CD1c-positive myeloid dendritic cell (primary cell): ENCODE data around the gene BEST2.
"Not testable (repeated sequence)": the region's sequence is repeated elsewhere in the genome, so short reads cannot be mapped to it uniquely, and the experiment has no call there.

Experiments
- DNase-seq: peaks from one replicate; pipeline ENCODE4 v3.0.0-alpha.2; 2016; ENCODE audit errors: extremely low spot score

Gene BEST2

DNA sequence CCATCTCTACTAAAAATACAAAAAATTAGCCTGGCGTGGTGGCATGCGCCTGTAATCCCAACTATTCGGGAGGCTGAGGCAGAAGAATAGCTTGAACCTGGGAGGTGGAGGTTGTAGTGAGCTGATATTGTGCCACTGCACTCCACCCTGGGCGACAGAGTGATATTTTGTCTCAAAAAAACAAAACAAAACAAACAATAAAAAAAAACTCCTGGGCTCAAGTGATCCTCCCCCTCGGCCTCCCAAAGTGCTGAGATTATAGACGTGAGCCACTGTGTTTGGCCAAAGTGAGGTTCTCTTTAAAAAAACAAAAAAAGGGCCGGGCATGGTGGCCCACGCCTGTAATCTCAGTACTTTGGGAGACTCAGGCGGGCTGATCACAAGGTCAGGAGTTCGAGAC is 35.9 kb downstream of the BEST2 start:
- DNase-seq: no peak

DNA sequence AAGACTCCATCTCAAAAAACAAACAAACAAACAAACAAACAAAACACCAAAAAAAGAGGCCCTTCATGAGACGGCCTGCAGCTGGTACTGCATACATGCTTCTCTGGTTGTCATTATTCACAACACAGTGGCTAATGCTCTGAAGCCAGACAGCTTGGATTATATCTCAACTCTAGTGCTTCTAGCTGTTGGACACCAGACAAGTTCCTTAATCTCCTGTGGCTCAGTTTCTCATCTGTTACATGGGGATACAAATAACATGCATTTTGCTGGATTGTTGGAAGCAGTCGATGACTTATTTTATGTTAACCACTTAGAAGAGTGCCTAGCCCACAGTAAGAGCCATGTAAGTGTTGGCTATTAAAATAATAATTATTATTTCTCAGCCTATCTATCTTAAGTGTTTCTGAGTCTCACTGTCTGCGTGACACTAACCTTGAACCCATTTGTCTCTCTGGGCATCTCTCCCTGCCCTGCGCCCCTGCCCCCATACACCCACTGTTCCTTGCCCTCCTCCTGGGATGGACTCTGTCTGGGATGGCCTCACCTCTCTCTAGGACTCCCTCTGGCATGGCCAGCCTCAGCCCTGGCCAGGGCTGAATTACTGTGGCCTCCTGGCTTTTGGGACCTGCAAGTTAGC is 36.6 kb downstream of the BEST2 start:
- peak; percentile 21 for DNase-seq

GRCh38 chr19:12788682-12789097 is 37.1 kb downstream of the BEST2 start:
- DNase-seq: peak; percentile 84

DNA sequence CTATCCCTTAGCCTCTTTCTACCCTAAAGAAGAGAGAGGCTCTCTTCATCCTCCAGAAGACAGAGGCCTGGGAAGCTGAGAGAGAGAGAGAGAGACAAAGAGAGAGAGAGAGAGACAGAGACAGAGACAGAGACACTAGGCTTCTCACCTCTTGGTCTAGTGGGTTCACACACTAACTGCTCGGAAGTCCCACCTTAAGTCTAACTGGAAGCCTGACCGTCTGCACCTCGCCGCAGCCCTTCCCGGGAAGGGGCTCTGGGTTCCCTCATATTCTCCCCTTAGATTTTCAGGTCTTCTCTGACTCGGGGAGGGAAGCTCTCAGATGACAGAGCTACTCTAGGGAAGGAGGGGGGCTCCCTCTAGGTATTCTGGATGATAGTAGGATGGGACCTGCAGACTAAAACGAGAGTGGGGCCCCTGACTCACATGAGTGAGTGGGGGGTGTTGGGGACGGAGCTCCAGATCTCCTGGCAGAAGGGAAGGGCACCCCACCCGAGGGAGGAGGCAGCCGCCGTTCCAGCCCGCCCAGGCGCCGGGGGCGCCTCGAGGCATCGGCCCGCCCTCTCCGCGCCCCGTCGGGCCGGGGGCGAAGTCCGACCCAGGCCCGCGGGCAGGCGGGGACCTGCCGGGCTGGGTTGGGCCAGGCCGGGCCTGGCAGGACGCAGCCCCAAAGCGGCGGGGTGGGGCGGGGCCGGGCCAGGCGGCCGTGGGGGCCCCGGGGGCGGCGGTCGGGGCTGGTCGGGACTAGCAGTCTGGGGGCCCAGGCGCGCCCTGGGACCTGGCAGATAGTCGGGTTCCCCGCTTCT is 37.7 kb downstream of the BEST2 start:
- DNase-seq: no peak

- DNase-seq: peak; percentile 99
Measured at GRCh38 chr19:12789904-12790619, 38.5 kb downstream of the BEST2 start.

DNA sequence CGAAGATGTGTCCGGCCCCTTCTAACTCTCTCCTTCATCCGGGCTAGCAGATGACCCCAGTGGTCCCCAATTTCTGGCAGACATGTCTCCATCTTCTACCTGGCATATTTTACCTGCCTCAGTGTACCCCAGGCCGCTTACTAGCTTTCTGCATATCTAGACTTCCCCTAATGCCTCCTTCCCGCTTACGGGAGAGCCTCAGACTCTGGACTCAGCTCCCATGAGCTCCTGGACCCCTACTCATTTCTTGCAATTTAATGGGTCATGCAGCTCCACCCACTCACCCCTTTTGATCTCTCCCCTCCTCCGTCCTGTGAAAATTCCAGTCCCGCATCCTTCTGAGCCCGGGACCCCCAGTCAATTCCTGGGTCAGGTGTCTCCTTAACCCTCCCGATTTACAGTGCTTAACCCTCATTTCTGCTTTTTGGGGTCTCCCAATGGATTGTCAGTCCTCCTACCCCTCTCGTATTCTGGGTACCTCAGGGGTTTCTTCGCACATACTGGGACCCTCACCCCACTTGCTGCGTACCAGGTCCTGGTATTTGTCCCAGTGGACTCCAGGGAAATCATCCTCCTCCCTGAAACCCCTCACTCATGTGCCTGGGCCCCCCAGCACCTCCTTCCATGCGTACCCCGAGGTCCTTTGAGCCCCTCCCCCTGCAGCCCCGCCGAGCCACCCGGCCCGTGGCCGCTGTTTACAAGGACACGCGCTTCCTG is 39.2 kb downstream of the BEST2 start:
- DNase-seq: peak; percentile 44

- DNase-seq: peak; percentile 99
Measured at GRCh38 chr19:12791345-12792050, 39.9 kb downstream of the BEST2 start, which contains the start of gene JUNB. JUNB (plus strand) TSS chr19:12791486; CDS start chr19:12791772, 286 bp downstream.

DNA sequence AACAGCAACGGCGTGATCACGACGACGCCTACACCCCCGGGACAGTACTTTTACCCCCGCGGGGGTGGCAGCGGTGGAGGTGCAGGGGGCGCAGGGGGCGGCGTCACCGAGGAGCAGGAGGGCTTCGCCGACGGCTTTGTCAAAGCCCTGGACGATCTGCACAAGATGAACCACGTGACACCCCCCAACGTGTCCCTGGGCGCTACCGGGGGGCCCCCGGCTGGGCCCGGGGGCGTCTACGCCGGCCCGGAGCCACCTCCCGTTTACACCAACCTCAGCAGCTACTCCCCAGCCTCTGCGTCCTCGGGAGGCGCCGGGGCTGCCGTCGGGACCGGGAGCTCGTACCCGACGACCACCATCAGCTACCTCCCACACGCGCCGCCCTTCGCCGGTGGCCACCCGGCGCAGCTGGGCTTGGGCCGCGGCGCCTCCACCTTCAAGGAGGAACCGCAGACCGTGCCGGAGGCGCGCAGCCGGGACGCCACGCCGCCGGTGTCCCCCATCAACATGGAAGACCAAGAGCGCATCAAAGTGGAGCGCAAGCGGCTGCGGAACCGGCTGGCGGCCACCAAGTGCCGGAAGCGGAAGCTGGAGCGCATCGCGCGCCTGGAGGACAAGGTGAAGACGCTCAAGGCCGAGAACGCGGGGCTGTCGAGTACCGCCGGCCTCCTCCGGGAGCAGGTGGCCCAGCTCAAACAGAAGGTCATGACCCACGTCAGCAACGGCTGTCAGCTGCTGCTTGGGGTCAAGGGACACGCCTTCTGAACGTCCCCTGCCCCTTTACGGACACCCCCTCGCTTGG is 40.7 kb downstream of the BEST2 start:
- DNase-seq: peak; percentile 83

GRCh38 chr19:12792853-12793289 is 41.3 kb downstream of the BEST2 start:
- DNase-seq: no peak

- DNase-seq: peak; percentile 97
Measured at GRCh38 chr19:12793290-12794195, 42.0 kb downstream of the BEST2 start.

- peak; percentile 37 for DNase-seq
Measured at GRCh38 chr19:12794196-12794941, 42.8 kb downstream of the BEST2 start.

DNA sequence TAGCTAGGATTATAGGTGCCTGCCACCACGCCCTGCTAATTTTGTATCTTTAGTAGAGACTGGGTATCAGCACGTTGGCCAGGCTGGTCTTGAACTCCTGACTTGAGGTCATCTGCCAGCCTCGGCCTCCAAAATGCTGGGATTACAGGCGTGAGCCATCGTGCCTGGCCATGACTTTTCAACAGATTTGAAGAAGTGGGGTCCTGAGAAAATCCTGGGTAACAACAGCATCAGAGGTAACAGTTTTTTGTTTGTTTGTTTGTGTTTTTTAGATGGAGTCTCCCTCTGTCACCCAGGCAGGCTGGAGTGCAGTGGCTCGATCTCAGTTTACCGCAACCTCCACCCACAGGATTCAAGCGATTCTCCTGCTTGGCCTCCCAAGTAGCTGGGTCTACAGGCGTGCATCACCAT is 43.4 kb downstream of the BEST2 start:
- no peak for DNase-seq

- DNase-seq: peak; percentile 89
Measured at GRCh38 chr19:12796146-12797071, 44.8 kb downstream of the BEST2 start.

DNA sequence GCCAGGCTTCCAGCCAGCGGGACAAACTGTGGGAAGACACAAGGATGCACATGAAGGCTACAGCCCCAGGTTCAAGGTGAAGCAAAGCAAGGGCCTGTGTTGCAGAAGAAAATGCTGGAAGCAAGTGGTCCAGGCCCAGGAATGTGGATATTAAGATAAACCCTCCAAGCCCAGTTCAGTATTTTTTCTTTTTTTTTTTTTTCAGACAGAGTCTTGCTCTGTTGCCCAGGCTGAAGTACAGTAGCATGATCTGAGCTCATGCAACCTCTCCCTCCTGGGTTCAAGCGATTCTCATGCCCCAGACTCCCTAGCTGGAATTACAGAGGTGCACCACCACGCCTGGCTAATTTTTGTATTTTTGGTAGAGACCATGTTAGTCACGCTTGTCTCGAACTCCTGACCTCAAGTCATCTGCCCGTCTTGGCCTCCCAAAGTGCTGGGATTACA is 45.6 kb downstream of the BEST2 start:
- DNase-seq: no peak

- DNase-seq: not testable (repeated sequence)
Measured at GRCh38 chr19:12797607-12798006, 46.0 kb downstream of the BEST2 start.

DNA sequence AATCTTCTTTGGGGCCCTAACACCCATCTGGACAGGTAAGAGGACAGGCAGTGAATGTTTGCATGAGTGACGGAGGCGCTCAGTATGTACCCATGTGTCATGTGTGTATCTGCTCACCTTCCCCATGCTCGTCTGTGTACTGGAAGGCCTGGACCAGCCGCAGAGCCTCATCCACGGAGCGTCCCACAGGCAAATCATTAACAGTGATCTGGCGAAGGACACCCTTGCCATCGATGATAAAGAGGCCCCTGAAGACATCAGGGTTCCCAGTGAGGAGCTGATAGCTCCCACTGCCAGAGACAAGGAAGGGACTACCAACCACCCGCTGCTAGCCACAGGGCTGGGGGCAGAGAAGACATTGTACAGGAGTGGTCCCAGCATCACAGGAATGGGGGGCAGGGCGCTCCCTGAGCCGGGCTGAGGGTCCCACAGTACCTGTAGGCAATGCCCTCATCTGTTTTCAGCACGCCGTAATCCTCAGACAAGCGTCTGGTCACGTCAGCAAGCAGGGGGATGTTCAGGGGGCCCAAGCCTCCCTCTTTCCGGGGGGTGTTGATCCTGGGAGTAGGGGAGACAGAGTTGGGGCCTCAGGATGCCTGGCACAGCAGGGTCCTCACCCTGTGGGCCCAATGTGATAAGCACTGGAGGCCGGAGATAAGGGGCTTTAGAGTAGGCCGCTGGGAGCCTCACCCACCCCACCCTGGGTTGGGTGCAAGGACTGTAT is 48.3 kb downstream of the BEST2 start:
- DNase-seq: no peak

DNA sequence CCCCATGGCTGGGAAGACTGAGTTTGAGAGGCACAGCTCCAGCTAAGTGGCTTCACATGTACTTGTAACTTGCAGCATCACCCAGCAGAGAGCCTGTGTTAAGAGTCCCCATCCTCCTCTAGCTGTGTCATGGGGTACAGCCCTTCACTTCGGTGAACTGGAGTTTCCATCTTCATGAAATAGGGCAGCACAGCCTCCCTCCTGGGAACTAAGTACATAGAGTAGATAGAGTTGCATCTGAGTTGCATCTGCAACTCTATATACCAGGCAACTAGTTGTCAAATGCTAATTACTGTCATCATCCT is 48.8 kb downstream of the BEST2 start:
- no peak for DNase-seq
